Nephron (organoid): Measurements from ENCODE around the gene ATXN1.
A peak's percentile ranks its signal among the peaks of the same experiment; 100 is the strongest.

ENCODE experiments used
- H3K27ac Mint-ChIP-seq, 3 experiments: 2 replicates each; pipeline ENCODE4 v1.8.0; 2020; ENCODE audit warnings: mixed read lengths in 3 of 3, mild to moderate bottlenecking in 2 of 3, moderate library complexity in 1 of 3
- H3K27me3 Mint-ChIP-seq: 2 replicates; pipeline ENCODE4 v1.8.0; 2021; ENCODE audit warnings: low read depth, mild to moderate bottlenecking, moderate library complexity, mixed read lengths
- H3K36me3 Mint-ChIP-seq: 2 replicates; pipeline ENCODE4 v1.8.0; 2020; ENCODE audit warnings: low read depth, mixed read lengths
- H3K4me1 Mint-ChIP-seq: 2 replicates; pipeline ENCODE4 v1.8.0; 2020; ENCODE audit warnings: mixed read lengths
- H3K4me3 Mint-ChIP-seq, 3 experiments: 2 replicates each; pipeline ENCODE4 v1.8.0; 2020; ENCODE audit warnings: mild to moderate bottlenecking in 3 of 3, mixed read lengths in 3 of 3, moderate library complexity in 2 of 3
- H3K9me3 Mint-ChIP-seq: 2 replicates; pipeline ENCODE4 v1.8.0; 2020; ENCODE audit warnings: mixed read lengths
- CTCF ChIP-seq, 3 experiments: fragments of 200-600 bp; sonication (generic); IDR thresholded peaks; one replicate each; pipeline ENCODE4 v1.5.0; 2021; ENCODE audit warnings: antibody characterized with exemption in 3 of 3; ENCODE audit not compliant: unreplicated experiment in 3 of 3

Gene ATXN1

GRCh38 chr6:16719488-16719887, 41.8 kb downstream of the ATXN1 start:
- H3K4me3 Mint-ChIP-seq, result no peak overlapping the region
- H3K9me3 Mint-ChIP-seq, result no peaks in the 10 kb centered on the region
- H3K36me3 Mint-ChIP-seq, result peaks cover 4% of the 10 kb centered on the region
- peaks cover 56% of the 10 kb centered on the region for H3K4me1 Mint-ChIP-seq
- no peak for TF ChIP-seq CTCF (IDR thresholded peaks at IDR 0.05; ENCODE audit: unreplicated experiment in 3 of 3)
- peak overlapping the region in 2 of 3 experiments; percentile 5 to 23 for H3K27ac Mint-ChIP-seq
- H3K27me3 Mint-ChIP-seq, result no peaks in the 10 kb centered on the region

- no peaks in the 10 kb centered on the region for H3K9me3 Mint-ChIP-seq
- H3K36me3 Mint-ChIP-seq, result peaks cover 4% of the 10 kb centered on the region
- no peaks in the 10 kb centered on the region for H3K27me3 Mint-ChIP-seq
- H3K4me3 Mint-ChIP-seq, result no peak overlapping the region
- H3K27ac Mint-ChIP-seq, result peak overlapping the region; percentile 23 to 41 (median 40)
- H3K4me1 Mint-ChIP-seq, result peaks cover 47% of the 10 kb centered on the region
- TF ChIP-seq CTCF (IDR thresholded peaks at IDR 0.05; ENCODE audit: unreplicated experiment in 3 of 3), result no peak
Measured at GRCh38 chr6:16718356-16718755, 42.9 kb downstream of the ATXN1 start.

- Mint-ChIP-seq H3K27ac (peak overlapping the region in 1 of 3 experiments; percentile 23), H3K9me3 (no peaks in the 10 kb centered on the region), H3K4me1 (peaks cover 47% of the 10 kb centered on the region), H3K36me3 (peaks cover 4% of the 10 kb centered on the region), H3K27me3 (no peaks in the 10 kb centered on the region), H3K4me3 (no peak overlapping the region)
- TF ChIP-seq CTCF (IDR thresholded peaks at IDR 0.05; ENCODE audit: unreplicated experiment in 3 of 3), result no peak
Measured at GRCh38 chr6:16717275-16717942, 43.9 kb downstream of the ATXN1 start.

GRCh38 chr6:16716321-16716858, 44.9 kb downstream of the ATXN1 start:
- H3K27me3 Mint-ChIP-seq, result no peaks in the 10 kb centered on the region
- H3K36me3 Mint-ChIP-seq, result peaks cover 4% of the 10 kb centered on the region
- no peak overlapping the region for H3K27ac Mint-ChIP-seq
- TF ChIP-seq CTCF (IDR thresholded peaks at IDR 0.05; ENCODE audit: unreplicated experiment in 3 of 3), result no peak
- H3K4me3 Mint-ChIP-seq, result no peak overlapping the region
- no peaks in the 10 kb centered on the region for H3K9me3 Mint-ChIP-seq
- peaks cover 49% of the 10 kb centered on the region for H3K4me1 Mint-ChIP-seq

GRCh38 chr6:16713597-16713996, 47.7 kb downstream of the ATXN1 start:
- peaks cover 32% of the 10 kb centered on the region for H3K4me1 Mint-ChIP-seq
- no peaks in the 10 kb centered on the region for H3K27me3 Mint-ChIP-seq
- H3K36me3 Mint-ChIP-seq, result no peaks in the 10 kb centered on the region
- TF ChIP-seq CTCF (IDR thresholded peaks at IDR 0.05; ENCODE audit: unreplicated experiment in 3 of 3), result no peak
- no peaks in the 10 kb centered on the region for H3K9me3 Mint-ChIP-seq
- no peak overlapping the region for H3K4me3 Mint-ChIP-seq
- H3K27ac Mint-ChIP-seq, result peak overlapping the region; percentile 6 to 15 (median 10)
